Pancreas (tissue), 10 donors: ENCODE data around the gene FEN1. TPM values are rescaled to one million over a fixed set of nuclear protein-coding genes. Genes with fewer than 3 reads are reported as not detected.

Experiments
- ATAC-seq, 4 donors: fragments of 200-7000 bp; cut with Tn5 transposase; one replicate each; pipeline versions ENCODE4 v1.8.0 to v1.9.1; 2020; ENCODE audit warnings: mild to moderate bottlenecking in 4 of 4, moderate library complexity in 4 of 4
- DNase-seq, 6 donors: peaks; one replicate each; pipeline ENCODE4 v3.0.0-alpha.2; 2020
- FAIRE-seq: peaks from 2 replicates; lab custom pipeline; 2012; peaks lifted over from hg19 to GRCh38; lab: Jason Lieb, UNC
- H3K27ac ChIP-seq, 4 donors: fragments of 200-600 bp; sonication (generic); 1 replicate in 3 of 4; 2 replicates in 1 of 4; pipeline versions ENCODE4 v1.5.0 to v1.8.0; 2020
- H3K27me3 ChIP-seq, 4 donors: fragments of 200-600 bp; one replicate each; pipeline ENCODE4 v1.8.0; 2021
- H3K36me3 ChIP-seq, 3 donors: fragments of 200-600 bp; sonication (generic) in 1 of 3; one replicate each; pipeline versions ENCODE4 v1.5.0 to v1.8.0; 2020 to 2021
- H3K4me1 ChIP-seq, 3 donors: fragments of 200-600 bp; one replicate each; pipeline ENCODE4 v1.8.0; 2021
- H3K4me3 ChIP-seq, 4 donors: fragments of 200-600 bp; sonication (generic) in 2 of 4; one replicate each; pipeline versions ENCODE4 v1.5.0 to v1.8.0; 2020 to 2021
- H3K9me3 ChIP-seq, 4 donors: fragments of 200-600 bp; one replicate each; pipeline ENCODE4 v1.8.0; 2021
- CTCF ChIP-seq, 4 donors: fragments of 200-600 bp; sonication (generic) in 3 of 4; IDR thresholded peaks; one replicate each; pipeline versions ENCODE4 v1.5.0 to v1.8.0; 2021; ENCODE audit warnings: antibody characterized with exemption in 4 of 4
- WGBS, 2 donors: extraction: QIAGEN DNeasy Blood & Tissue Kit; methylation state at CpG; one replicate each; pipeline ENCODE4 v1.1.7; 2013; 5-methylcytosine and 5-hydroxymethylcytosine counted together
- intact Hi-C, 3 donors: fragments of 100-400 bp; cut with DNase I; formaldehyde crosslinking; loops; one replicate each; pipeline versions ENCODE4 v1.11.1 to v1.14.2; 2022
- polyA plus RNA-seq, 2 donors: library from polyadenylated mRNA; stranded (reverse); fragments of 200-250 nt; gene quantifications; one replicate each; pipeline ENCODE4 v1.2.3, GENCODE V29; 2013
- total RNA-seq, 6 donors: library from RNA; stranded (reverse); fragmentation: NEBNext Ultra II Directional in 4 of 6; extraction: Animal tissue kit (Norgen Biotek cat#: 25700) in 4 of 6; gene quantifications; one replicate each; pipeline versions ENCODE4 v1.2.1 to v1.2.4, GENCODE V29; 2021 to 2023
- donor health status: healthy with polysubstance abuse.
- donor health status: DM: no; HTN: no; CAD: no; lungs with moderate emphysema.
- donor health status: DM: no; HTN: no; CAD: no.
- donor health status: control.
- donor health status: control.
- donor health status: Bipolar disorder and iron deficiency.
- donor health status: DM: yes; HTN: yes; CAD: no.
- donor health status: DM: no; HTN: no; CAD: no.
- donor health status: DM: no; HTN: no; CAD: no.
- donor health status: DM: yes; HTN: yes; CAD: no.

FEN1 gene
- total and polyA plus RNA-seq, 8 donors = 2.3 to 7.3 (median 4.7) TPM

- TF ChIP-seq CTCF (IDR thresholded peaks at IDR 0.05) = no peak
- no peaks in the 10 kb centered on the region for H3K9me3 ChIP-seq
- intact Hi-C loops = no loop called here
- H3K4me1 ChIP-seq = peaks cover 0 to 6% (median 3%) of the 10 kb centered on the region in 3 donors
- peak in 1 of 4 donors; percentile 0 for ATAC-seq
- no peaks in the 10 kb centered on the region for H3K27me3 ChIP-seq
- FAIRE-seq = no peak
- peak in 2 of 6 donors; percentile 35 to 44 for DNase-seq
- peak overlapping the region in 3 of 4 donors; percentile 72 to 94 (median 85) for H3K27ac ChIP-seq
- H3K4me3 ChIP-seq = peak overlapping the region in 2 of 4 donors; percentile 44 to 75
- no peaks in the 10 kb centered on the region for H3K36me3 ChIP-seq
- 79 to 81% methylated on average over 16 of the region's 16 CpGs for WGBS, 2 donors
Observed at GRCh38 chr11:61814247-61814957, 21.7 kb downstream of the FEN1 start.

- ATAC-seq = peak; percentile 73 to 93 (median 87)
- Histone ChIP-seq H3K9me3 (no peaks in the 10 kb centered on the region), H3K36me3 (no peaks in the 10 kb centered on the region), H3K27ac (peak overlapping the region; percentile 69 to 94 (median 78)), H3K4me1 (peaks cover 0 to 6% (median 3%) of the 10 kb centered on the region in 3 donors), H3K27me3 (no peaks in the 10 kb centered on the region), H3K4me3 (peak overlapping the region; percentile 44 to 75 (median 54))
- WGBS, 2 donors = 2 to 3% methylated on average over 62 to 66 of the region's 66 CpGs
- no peak for TF ChIP-seq CTCF (IDR thresholded peaks at IDR 0.05)
- intact Hi-C loops = no loop called here
- DNase-seq = peak; percentile 88 to 97 (median 92)
- no peak for FAIRE-seq
Observed at GRCh38 chr11:61814958-61815789, 22.5 kb downstream of the FEN1 start.

- Histone ChIP-seq H3K9me3 (no peaks in the 10 kb centered on the region), H3K4me3 (peak overlapping the region; percentile 44 to 75 (median 54)), H3K36me3 (no peaks in the 10 kb centered on the region), H3K4me1 (peaks cover 0 to 6% (median 3%) of the 10 kb centered on the region in 3 donors), H3K27me3 (no peaks in the 10 kb centered on the region), H3K27ac (peak overlapping the region; percentile 69 to 94 (median 78))
- DNase-seq (peak; percentile 47 to 85 (median 59)), FAIRE-seq (no peak), ATAC-seq (peak; percentile 36 to 51 (median 36))
- TF ChIP-seq CTCF (IDR thresholded peaks at IDR 0.05) = no peak
- WGBS, 2 donors = 1% methylated on average over 62 to 69 of the region's 69 CpGs
- intact Hi-C loops = no loop called here
Observed at GRCh38 chr11:61815790-61816735, 23.4 kb downstream of the FEN1 start.

- no peaks in the 10 kb centered on the region for H3K27me3 ChIP-seq
- H3K9me3 ChIP-seq = no peaks in the 10 kb centered on the region
- peak within 1 kb of the TSS; percentile 69 to 94 (median 78) for H3K27ac ChIP-seq
- TF ChIP-seq CTCF (IDR thresholded peaks at IDR 0.05) = peak in 3 of 4 donors; percentile 19 to 34 (median 25)
- H3K4me1 ChIP-seq = peaks cover 0 to 6% (median 3%) of the 10 kb centered on the region in 3 donors
- intact Hi-C loops = no loop called here
- H3K4me3 ChIP-seq = peak within 1 kb of the TSS; percentile 44 to 75 (median 54)
- no peaks in the 10 kb centered on the region for H3K36me3 ChIP-seq
- DNase-seq (peak; percentile 83 to 93 (median 86)), ATAC-seq (peak; percentile 55 to 70 (median 60)), FAIRE-seq (no peak)
- 1% methylated on average over 44 to 73 of the region's 73 CpGs for WGBS, 2 donors
Observed at GRCh38 chr11:61816736-61817455, 24.2 kb downstream of the FEN1 start, which contains the start of gene FADS1. FADS1 (minus strand) TSS chr11:61817003; CDS start chr11:61816929, 74 bp downstream.
